Skeletal muscle tissue (tissue), 4 donors: ENCODE measurements around the gene C2CD2. TPM values are rescaled to one million over a fixed set of nuclear protein-coding genes. Genes with fewer than 3 reads are reported as not detected.

Source experiments
- H3K27ac ChIP-seq: one replicate; pipeline ENCODE4 v1.7.0; 2013; ENCODE audit warnings: mild to moderate bottlenecking, low read depth, low read length, inconsistent platforms
- H3K27me3 ChIP-seq, 3 donors: one replicate each; pipeline ENCODE4 v1.7.0; 2013; ENCODE audit warnings: low read length in 3 of 3; ENCODE audit not compliant: control insufficient read depth in 3 of 3, insufficient read depth in 3 of 3
- H3K36me3 ChIP-seq, 3 donors: one replicate each; pipeline ENCODE4 v1.7.0; 2013; ENCODE audit warnings: low read length in 3 of 3; ENCODE audit not compliant: control insufficient read depth in 3 of 3, insufficient read depth in 3 of 3
- H3K4me1 ChIP-seq, 3 donors: one replicate each; pipeline ENCODE4 v1.7.0; 2013; ENCODE audit warnings: low read length in 3 of 3, mild to moderate bottlenecking in 3 of 3; ENCODE audit not compliant: control insufficient read depth in 3 of 3, insufficient read depth in 3 of 3
- H3K4me3 ChIP-seq, 3 donors: one replicate each; pipeline ENCODE4 v1.7.0; 2013; ENCODE audit warnings: low read length in 3 of 3
- H3K9ac ChIP-seq, 3 donors: one replicate each; pipeline ENCODE4 v1.7.0; 2013; ENCODE audit warnings: low read length in 3 of 3, mild to moderate bottlenecking in 3 of 3, moderate library complexity in 2 of 3, low read depth in 1 of 3
- H3K9me3 ChIP-seq, 3 donors: one replicate each; pipeline ENCODE4 v1.7.0; 2013; ENCODE audit warnings: low read length in 3 of 3; ENCODE audit not compliant: control insufficient read depth in 3 of 3
- total RNA-seq: library from RNA; depleted of rRNA; stranded (reverse); fragments of >200 nt; gene quantifications from one replicate; pipeline ENCODE4 v1.2.3, GENCODE V29; 2014
- donor health status: Osteomylitis.

The C2CD2 gene
- total RNA-seq, 1 donor from 2014 or later, result 7.3 TPM

- no peaks in the 10 kb centered on the region for H3K36me3 ChIP-seq
- H3K4me1 ChIP-seq, result peaks cover 16 to 25% (median 24%) of the 10 kb centered on the region in 3 donors
- peak overlapping the region; percentile 74 for H3K27ac ChIP-seq
- H3K9ac ChIP-seq, result peak overlapping the region; percentile 62 to 80 (median 65)
- no peaks in the 10 kb centered on the region for H3K9me3 ChIP-seq
- H3K27me3 ChIP-seq, result no peaks in the 10 kb centered on the region
- peak overlapping the region; percentile 58 to 72 (median 68) for H3K4me3 ChIP-seq
Observed at GRCh38 chr21:41926117-41926806, 27.6 kb downstream of the C2CD2 start.

GRCh38 chr21:41925767-41926116 lies 28.1 kb downstream of the C2CD2 start:
- no peaks in the 10 kb centered on the region for H3K27me3 ChIP-seq
- H3K4me3 ChIP-seq, result peak overlapping the region; percentile 58 to 72 (median 68)
- H3K9ac ChIP-seq, result peak overlapping the region; percentile 62 to 80 (median 65)
- H3K9me3 ChIP-seq, result no peaks in the 10 kb centered on the region
- no peaks in the 10 kb centered on the region for H3K36me3 ChIP-seq
- H3K27ac ChIP-seq, result peak overlapping the region; percentile 74
- H3K4me1 ChIP-seq, result peaks cover 20 to 29% (median 24%) of the 10 kb centered on the region in 3 donors

GRCh38 chr21:41924368-41924754 lies 29.5 kb downstream of the C2CD2 start:
- H3K27me3 ChIP-seq, result no peaks in the 10 kb centered on the region
- H3K9me3 ChIP-seq, result no peaks in the 10 kb centered on the region
- H3K27ac ChIP-seq, result peak overlapping the region; percentile 84
- no peak overlapping the region for H3K9ac ChIP-seq
- H3K4me1 ChIP-seq, result peaks cover 22 to 28% (median 24%) of the 10 kb centered on the region in 3 donors
- no peak overlapping the region for H3K4me3 ChIP-seq
- H3K36me3 ChIP-seq, result peaks cover 0 to 4% (median 0%) of the 10 kb centered on the region in 3 donors

- peak overlapping the region in 1 of 3 donors; percentile 31 for H3K4me3 ChIP-seq
- H3K27ac ChIP-seq, result peak overlapping the region; percentile 84
- peaks cover 19 to 24% (median 20%) of the 10 kb centered on the region in 3 donors for H3K4me1 ChIP-seq
- no peaks in the 10 kb centered on the region for H3K27me3 ChIP-seq
- peak overlapping the region; percentile 30 to 61 (median 33) for H3K9ac ChIP-seq
- H3K9me3 ChIP-seq, result no peaks in the 10 kb centered on the region
- peaks cover 0 to 4% (median 0%) of the 10 kb centered on the region in 3 donors for H3K36me3 ChIP-seq
Observed at GRCh38 chr21:41923631-41924367, 30.0 kb downstream of the C2CD2 start.

GRCh38 chr21:41923186-41923585 lies 30.6 kb downstream of the C2CD2 start:
- Histone ChIP-seq H3K4me3 (no peak overlapping the region), H3K27ac (peak overlapping the region; percentile 84), H3K9me3 (no peaks in the 10 kb centered on the region), H3K27me3 (no peaks in the 10 kb centered on the region), H3K36me3 (peaks cover 0 to 4% (median 1%) of the 10 kb centered on the region in 3 donors), H3K9ac (no peak overlapping the region), H3K4me1 (peaks cover 19 to 24% (median 19%) of the 10 kb centered on the region in 3 donors)

GRCh38 chr21:41921021-41921420 lies 32.8 kb downstream of the C2CD2 start:
- Histone ChIP-seq H3K36me3 (peaks cover 6 to 19% (median 14%) of the 10 kb centered on the region in 3 donors), H3K27me3 (no peaks in the 10 kb centered on the region), H3K4me1 (peaks cover 15 to 17% (median 16%) of the 10 kb centered on the region in 3 donors), H3K9ac (peak overlapping the region in 1 of 3 donors; percentile 35), H3K9me3 (no peaks in the 10 kb centered on the region), H3K4me3 (no peak overlapping the region), H3K27ac (no peak overlapping the region)

GRCh38 chr21:41920476-41920875 lies 33.3 kb downstream of the C2CD2 start:
- Histone ChIP-seq H3K36me3 (peaks cover 6 to 22% (median 16%) of the 10 kb centered on the region in 3 donors), H3K4me3 (no peak overlapping the region), H3K9ac (no peak overlapping the region), H3K27me3 (no peaks in the 10 kb centered on the region), H3K27ac (no peak overlapping the region), H3K9me3 (no peaks in the 10 kb centered on the region), H3K4me1 (peaks cover 10 to 12% (median 10%) of the 10 kb centered on the region in 3 donors)

- H3K9me3 ChIP-seq, result no peaks in the 10 kb centered on the region
- H3K4me1 ChIP-seq, result peaks cover 8 to 10% (median 8%) of the 10 kb centered on the region in 3 donors
- H3K9ac ChIP-seq, result no peak overlapping the region
- peaks cover 8 to 22% (median 16%) of the 10 kb centered on the region in 3 donors for H3K36me3 ChIP-seq
- H3K27ac ChIP-seq, result no peak overlapping the region
- no peaks in the 10 kb centered on the region for H3K27me3 ChIP-seq
- no peak overlapping the region for H3K4me3 ChIP-seq
Observed at GRCh38 chr21:41919666-41920398, 34.0 kb downstream of the C2CD2 start.

GRCh38 chr21:41918561-41919358 lies 35.1 kb downstream of the C2CD2 start:
- no peaks in the 10 kb centered on the region for H3K27me3 ChIP-seq
- H3K36me3 ChIP-seq, result peaks cover 9 to 23% (median 16%) of the 10 kb centered on the region in 3 donors
- H3K27ac ChIP-seq, result no peak overlapping the region
- no peaks in the 10 kb centered on the region for H3K9me3 ChIP-seq
- H3K4me3 ChIP-seq, result no peak overlapping the region
- H3K4me1 ChIP-seq, result peaks cover 6 to 9% (median 7%) of the 10 kb centered on the region in 3 donors
- no peak overlapping the region for H3K9ac ChIP-seq
